NCI-H82 (cell line): ENCODE results near the gene OSBPL7.
"Not testable (repeated sequence)": the region's sequence is repeated elsewhere in the genome, so short reads cannot be mapped to it uniquely, and the experiment has no call there.

ENCODE experiments used
- DNase-seq: peaks from one replicate; lab custom pipeline; 2025; lab: John Stamatoyannopoulos, UW

Gene OSBPL7

DNA sequence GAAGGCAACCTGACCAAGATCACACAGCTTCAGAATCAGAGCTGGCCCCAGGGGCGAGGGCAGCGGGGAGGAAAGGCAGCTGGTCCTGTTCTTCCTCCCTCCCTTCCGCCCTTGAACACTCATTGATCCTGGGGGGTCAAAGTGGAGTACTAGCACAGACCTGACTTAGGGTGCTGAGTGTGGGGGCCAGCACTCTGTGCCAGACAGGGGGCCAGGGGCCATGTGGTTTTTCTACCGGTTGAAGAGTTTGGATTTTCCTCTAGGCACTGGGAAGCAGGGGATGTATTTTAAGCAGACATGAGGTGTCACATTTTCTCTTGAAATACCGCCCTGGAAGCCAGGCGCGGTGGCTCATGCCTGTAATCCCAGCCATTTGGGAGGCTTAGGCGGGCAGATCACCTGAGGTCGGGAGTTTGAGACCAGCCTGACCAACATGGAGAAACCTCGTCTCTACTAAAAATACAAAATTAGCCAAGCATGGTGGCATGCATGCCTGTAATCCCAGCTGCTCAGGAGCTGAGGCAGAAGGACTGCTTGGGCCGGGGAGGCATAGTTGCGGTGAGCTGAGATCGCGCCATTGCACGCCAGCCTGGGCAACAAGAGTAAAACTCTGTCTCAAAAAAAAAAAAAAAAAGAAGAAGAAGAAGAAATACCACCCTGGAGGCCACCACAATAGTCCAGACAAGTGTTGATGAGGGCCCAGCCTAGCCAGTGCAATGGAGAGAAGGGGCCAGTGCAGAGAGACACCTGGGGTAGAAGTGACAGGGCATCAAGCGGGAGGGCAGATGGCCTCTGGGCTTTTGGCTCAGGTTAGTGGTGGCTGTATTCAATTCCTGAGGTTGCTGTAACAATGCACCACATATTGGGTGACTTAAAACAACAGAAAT lies 15.3 kb downstream of the OSBPL7 start:
- DNase-seq, result no peak

DNA sequence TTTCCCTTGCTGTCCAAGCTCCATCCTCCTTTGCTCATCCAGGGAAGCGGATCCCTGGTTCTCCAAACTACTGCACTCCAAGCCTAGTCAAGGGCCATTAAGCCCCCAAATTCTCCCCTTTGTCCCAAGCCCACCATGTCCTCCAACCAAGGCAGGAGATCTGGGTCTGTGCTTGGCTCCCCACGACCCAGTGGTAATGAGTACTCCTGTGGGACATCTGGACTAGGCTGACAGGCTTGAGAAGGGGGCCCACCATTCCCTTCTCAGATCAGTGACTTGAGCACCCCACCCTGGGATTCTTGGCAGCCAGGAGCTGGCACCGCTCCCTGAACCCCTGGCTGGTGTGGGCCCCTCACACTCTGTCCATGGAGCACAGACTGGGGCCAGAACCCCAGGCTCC lies 17.1 kb downstream of the OSBPL7 start:
- DNase-seq, result no peak

DNA sequence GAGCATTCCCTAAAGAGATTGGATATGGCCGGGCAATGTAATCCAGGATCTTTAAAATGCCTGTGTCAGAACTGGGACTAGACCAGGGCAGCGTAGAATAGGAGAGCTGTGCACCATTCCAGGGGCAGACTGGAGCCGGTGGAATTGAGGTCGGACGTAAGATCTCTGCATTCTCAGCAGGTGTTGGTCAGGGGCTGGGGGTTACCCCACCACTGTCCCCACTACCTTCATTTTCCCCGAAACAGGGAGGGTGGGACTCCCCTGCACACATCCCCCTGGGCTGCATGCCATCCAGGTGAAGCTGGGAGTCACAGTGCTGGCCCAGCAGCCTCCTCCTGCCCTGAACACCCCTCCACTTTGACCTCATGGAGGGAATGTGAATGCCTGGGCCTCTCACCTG lies 17.8 kb downstream of the OSBPL7 start:
- no peak for DNase-seq

DNA sequence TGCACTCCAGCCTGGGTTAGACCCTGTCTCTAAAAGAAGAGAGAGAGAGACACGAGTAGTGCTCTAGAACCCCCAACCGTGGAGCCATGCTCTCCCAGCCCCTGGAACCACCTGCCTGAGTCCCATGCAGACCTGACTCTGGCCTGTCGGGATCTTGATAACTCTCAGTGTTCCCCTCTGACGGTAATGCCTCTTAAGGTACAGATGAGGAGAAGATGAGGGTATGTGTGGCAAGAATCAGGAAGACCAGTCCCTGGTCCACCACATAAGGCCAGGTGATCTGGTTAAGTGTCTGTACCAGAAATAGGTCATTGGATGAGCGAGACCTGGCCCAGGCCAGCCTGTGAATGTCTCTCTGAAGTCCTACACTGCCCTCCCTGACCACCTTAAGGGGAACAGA lies 18.4 kb downstream of the OSBPL7 start:
- no peak for DNase-seq

DNA sequence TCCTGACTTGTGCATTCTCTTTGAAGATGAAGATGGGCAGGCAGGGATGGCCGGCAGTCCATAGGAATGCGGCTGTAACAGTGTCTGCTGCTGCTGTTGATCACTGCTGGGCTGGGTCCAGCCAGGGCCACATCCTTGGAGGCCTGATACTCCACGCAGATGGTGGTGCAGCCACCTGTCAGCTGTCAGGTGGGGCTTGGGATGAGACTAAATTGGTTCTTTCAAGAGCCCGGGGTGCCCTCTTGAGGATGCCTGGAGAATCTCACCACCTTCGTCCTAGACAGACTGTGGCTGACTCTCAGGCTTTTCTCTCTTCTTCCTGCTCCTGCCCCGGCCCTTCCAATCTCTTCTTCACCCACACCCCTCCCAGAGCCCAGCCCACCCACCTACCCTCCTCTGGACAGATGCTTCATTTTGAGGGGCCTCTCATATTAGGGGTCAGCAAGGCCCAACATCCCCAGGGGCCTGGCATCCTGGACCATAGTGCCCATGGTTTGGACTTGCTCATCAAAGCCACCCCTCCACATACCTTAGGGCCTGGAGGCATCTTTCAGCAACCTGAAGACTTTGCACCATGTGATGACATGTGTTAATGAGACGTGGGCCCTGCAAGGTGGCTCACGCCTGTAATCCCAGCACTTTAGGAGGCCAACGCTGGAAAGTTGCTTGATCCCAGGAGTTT lies 19.1 kb downstream of the OSBPL7 start:
- peak; percentile 93 for DNase-seq

DNA sequence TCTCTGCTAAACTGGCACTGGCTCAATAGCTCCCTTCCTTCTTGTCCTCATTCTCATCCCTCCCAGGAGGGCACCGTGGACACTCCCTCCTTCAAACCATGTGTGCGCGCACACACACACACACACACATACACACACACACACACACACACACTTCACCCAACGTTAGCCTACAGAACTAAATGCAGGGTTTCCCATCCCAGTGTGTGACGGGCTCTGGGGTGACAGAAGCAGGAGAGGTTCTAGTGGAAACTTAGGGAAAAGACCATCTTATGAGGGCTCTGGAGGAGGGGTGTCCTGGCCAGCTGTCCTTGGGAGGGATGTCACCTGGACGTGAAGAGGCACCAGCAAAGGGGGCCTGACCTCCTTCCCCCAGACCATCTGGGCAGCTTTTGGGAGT lies 19.7 kb downstream of the OSBPL7 start:
- DNase-seq, result no peak

DNA sequence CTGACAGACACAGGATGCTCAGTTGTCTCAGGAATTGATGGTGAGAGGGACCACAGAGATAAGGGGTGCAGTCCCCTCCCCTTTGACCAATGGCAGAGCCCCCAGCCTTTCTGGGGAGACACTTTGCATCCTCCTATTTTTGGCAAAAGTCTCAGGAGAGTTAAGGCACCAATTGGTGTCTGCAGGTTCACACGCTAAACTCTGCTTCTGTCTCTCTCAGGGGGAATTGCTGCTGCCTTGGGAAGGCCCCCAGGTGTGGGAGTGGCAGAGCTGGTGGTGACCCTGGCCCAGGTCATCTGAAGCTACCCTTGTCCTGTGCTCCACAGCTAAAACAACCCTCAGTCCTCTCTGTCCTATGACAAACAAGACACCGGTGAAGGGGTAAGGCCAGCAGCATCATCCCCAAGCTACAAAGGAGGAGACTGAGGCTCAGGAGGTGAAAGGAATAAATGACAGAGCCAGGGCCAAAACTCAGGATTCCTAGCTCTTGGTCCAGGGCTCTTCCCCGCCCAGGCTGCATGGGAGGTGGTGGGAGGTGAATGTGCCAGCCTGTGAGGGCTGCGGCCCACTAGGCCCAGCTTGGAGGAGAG lies 20.3 kb downstream of the OSBPL7 start:
- no peak for DNase-seq

DNA sequence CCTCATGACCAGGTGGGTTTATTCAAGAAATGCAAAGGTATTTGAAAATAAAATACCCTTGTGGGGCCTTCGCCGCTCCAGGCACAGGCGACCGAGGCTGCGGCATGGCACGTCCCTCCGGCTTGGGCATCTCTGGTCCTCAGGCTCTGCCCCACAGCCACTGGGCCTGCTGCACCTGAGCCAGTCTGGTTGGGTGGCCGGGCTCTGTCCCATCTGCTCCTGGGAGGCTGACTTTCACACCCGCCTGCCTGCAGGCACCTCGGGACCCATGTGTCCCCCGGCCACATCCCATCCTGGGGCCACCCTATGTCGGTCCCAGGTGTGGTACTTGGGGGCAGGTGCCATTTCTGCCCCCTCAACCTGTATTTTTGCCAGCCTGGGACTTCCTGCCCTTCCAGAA lies 20.9 kb downstream of the OSBPL7 start:
- no peak for DNase-seq

DNA sequence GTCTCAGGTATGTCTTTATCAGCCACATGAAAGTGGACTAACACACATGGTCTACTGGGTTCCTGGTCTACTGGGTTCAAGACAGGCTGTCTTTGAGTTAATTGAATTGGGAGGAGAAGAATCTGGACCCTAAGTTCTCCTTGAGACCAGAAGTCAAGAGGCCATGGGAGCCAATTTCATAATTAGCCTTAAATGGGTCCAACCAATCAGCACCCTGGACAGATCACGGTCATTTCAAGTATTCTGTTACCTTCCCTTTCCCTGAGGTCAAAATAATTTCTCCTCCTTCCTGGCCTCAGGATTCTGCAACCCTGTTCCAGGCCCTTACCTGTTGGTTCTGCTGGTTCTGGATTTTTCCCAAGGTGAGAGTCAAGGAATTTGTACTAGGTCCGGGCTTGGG lies 23.8 kb downstream of the OSBPL7 start:
- no peak for DNase-seq

DNA sequence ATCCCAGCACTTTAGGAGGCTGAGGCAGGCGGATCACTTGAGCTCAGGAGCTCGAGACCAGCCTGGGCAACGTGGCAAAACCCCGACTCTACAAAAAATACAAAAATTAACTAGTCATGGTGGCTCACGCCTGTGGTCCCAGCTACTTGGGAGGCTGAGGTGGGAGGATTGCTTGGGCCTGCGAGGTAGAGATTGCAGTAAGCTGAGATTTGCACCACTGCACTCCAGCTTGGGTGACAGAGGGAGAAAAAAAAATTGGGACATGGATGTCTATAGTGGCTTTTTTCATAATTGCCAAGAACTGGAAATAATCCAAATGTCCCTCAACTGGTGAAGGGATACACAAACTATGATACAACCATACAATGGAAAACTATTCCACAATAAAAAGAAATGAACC lies 28.6 kb downstream of the OSBPL7 start:
- no peak for DNase-seq

DNA sequence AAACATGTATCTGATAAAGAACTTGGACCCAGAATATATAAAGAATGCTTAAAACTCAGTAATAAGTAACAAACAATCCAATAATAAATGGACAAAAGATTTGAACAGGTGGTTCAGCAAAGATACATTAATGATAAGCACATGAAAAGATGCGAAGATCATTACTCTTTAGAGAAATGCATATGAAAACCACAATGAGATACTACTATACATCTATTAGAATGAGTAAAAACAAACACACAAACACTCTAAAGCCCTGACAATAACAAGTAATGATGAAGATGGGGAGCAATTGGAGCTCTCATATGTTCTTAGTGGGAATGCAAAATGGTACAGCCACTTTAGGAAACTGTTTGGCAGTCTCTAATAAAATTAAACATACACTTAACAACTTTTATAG lies 29.1 kb downstream of the OSBPL7 start:
- no peak for DNase-seq

DNA sequence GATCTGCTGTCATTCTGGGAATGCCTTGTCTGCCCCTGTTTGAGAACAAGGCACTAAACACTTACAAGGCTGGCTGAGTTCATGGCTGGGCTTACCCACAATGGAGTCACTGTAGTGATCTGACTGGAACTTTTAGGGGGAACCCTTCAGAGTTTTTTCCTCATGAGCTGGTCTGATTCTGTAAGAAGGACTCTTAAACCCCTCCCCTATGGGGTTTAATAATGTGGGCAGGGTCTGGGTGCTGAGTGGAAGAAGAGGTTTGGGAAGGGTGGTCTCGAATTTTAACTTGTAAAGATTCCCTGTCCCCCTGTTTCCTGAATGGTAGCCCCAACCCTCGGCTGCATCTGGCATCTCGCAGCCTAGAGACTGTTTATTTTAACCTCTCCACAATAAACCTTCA lies 30.6 kb downstream of the OSBPL7 start:
- no peak for DNase-seq

DNA sequence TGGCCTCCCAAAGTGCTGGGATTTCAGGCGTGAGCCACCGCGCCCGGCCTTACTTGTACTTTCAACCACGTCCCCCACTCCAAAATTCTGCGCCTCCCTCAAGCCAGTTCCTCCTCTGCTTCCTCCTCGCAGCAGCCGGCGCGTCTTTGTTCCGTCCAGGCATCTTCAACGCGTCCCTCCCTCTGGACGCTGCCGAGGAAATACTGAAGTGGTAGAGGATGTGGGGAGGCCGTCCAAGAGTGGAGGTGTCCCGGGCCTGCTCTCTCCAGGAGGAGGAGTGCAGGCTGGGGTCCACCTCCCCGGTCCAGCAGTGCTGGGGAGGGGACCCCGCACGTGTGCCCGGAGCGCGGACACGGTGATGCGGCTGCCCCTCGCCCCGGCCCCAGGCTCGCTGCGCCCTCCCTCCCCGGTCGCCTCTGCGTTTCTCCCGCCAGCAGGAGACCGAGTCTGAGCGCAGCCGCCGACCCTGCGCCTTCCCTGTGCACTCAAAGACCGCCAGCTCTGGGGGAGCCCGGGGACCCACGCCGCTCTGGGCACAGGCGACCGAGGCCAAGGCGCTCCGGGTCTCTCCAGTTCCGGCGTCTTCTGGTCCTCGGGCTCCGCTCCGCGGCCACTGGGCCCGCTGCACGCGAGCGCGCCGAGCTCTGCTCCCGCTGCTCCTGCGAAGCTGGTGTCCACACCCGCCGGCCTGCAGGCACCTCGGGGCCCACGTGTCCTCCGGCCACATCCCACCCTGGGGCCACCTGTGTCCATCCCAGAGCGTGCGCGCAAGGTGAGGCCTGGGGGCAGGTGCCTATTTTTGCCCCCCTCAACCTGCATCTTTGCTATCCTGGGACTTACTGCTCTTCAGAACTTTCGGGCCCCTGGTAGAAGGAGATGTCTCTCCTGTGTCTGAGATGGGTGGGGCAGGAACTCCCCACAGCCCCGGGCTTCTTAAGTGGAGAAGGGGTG lies 31.7 kb downstream of the OSBPL7 start:
- peak; percentile 80 for DNase-seq

DNA sequence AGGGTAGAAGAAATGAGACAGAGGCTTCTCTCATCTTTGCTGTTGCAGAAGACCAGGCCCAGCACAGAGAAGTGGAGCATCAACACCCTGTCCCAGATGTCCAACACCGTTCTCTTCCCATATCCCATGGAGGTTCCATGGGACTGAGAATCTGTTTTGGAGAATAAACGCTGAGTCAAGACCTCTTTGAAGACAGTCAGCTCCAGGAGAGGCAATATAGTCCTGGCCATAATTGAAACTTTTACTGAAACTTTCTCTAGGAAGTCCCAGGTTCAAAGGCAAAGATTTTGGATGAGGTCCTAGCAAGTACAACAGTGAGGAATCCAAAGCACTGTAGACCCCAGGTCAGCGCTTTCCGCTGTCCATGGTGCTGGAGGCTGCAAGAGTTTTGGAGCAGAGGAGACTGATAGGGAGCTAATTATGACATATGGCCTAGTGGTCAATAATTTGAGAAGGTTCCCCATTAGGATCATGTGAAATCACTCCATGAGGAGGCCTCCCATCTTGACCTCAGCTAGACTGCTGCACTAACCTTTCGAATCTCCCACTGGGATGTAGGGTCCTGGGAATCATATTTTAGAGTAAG lies 36.0 kb downstream of the OSBPL7 start:
- no peak for DNase-seq

DNA sequence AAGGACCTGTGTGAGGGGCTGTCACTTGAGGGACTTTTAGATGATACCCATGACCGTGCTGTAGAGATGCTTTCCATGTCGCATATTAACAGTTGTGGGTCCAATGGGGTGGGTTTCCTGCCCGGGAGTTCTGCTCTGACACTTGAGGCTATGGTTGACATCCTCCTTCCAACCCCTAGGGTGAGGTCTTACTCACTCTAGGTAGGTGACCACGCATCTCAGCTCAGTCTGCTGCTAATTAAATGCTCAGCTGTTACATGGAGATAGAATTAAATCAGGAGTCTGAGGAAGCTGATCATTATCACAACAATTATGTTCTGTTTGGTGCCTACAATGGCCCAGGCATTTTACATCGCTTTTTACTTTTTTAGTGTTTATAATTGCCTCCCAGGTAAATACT lies 40.2 kb downstream of the OSBPL7 start:
- DNase-seq, result no peak

DNA sequence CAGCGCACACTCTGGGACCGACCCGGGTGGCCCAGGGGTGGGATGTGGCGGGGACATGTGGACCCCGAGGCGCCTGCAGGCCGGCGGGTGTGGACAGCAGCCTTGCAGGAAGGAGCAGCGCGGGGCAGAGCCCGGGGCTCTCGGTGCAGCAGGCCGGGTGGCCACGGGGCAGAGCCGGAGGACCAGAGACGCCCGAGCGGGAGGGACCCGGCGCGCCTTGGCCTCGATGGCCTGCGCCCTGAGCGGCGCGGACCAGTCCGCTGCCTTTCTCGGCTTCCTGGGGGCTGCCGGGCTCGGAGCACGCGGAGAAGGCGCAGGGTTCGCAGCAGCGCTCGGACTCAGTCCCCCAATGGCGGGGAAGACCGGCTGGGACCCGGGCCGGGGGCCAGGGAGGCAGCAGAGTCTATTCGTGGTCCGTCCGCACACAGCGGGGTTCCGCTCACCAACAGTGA lies 43.4 kb downstream of the OSBPL7 start:
- DNase-seq, result no peak

DNA sequence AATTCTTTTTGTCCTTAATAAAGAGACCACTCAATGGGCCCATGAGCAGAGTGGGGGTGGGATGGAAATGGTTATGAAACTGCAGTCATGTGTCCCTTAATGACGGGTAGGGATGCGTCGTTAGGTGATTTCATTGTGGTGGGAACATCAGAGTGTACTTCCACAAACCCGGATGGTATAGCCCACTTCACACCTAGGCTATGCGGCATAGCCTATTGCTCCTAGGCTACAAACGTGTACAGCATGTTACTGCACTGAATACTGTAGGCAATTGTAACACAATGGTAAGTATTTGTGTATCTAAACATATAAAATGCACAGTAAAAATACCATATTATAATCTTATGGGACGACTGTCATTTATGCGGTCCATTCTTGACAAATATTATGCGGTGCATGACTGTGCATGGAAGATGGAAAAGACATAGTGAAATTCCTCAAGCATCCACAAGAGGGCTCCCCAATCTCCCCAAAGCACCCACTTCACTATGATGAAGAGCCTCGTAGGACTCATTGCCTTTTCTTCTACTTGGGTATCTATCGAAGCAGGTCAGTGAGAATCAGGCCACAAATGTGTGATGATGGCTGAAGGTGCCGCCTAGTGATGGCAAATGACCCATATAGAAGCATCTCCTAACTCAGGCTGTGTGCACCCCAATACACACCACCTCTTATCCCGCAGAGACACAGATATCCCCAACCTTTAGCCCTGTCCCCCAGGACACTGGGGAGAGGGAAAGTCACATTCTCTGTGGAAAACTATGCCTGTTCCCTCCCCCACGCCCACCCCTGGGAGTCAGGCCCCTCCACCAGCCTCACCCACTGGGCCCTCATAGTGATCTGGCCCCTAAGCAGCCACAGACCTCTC lies 45.0 kb downstream of the OSBPL7 start:
- DNase-seq, result peak; percentile 79

DNA sequence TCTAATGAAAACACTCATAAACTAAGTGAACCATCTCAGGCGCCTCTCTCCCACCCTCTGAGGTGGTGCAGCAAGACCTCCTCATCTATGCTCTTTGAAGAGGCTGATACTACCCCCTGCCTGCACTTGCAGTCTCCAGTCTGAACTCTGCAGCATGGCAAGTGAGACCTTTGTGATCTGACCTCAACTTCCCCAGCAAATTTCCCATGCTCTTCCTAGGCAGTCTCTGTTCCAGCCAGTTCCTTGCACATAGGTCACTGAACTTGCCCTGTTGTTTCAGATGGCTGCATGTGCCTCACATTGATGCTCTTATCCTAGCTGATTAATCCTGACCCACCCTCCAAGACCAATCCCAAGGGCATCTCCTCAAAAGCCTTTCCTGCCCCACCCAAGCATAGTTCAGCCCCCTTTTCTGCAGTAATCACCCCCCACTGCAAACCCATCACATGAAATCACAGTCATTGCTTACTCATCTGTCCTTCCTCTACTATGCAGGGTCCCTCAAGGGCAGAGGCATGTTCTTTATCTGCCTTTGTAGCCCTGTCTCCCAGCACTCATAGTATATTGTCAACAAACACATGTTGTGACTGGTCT lies 46.5 kb downstream of the OSBPL7 start:
- DNase-seq, result no peak

DNA sequence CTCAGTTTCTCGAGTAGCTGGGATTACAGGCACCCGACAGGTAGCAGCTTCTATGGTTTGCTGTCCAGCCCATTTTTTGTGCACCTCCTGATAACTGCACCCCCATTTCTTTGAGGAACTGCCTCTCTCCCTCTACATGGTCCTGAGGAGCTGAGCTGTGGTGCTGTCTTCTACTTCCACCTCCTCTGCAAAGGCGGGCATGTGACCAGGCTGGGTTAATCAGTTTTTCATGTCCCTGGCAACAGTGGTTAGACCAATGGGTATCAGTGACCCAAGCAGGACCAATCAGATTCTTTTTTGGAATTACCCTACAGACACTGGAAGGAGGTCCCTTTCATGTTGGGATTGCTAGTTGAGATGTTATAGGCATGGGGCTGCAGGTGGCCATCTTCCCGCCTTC lies 47.3 kb downstream of the OSBPL7 start:
- no peak for DNase-seq

DNA sequence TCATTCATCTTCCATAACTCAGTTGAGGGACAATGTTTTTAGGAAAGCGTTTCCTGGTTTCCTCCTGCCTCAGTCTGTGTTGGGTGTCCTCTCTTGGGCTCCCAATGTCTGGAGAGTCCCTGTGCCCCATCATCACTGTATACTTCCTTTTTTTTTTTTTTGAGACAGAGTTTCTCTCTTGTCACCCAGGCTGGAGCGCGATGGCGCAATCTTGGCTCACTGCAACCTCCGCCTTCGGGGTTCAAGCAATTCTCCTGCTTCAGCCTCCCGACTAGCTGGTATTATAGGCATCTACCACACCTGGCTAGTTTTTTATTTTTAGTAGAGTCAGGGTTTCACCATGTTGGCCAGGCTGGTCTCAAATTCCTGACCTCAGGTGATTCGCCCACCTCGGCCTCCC lies 47.9 kb downstream of the OSBPL7 start:
- DNase-seq, result not testable (repeated sequence)
